ENCODE data around the gene CLPX.

DNA sequence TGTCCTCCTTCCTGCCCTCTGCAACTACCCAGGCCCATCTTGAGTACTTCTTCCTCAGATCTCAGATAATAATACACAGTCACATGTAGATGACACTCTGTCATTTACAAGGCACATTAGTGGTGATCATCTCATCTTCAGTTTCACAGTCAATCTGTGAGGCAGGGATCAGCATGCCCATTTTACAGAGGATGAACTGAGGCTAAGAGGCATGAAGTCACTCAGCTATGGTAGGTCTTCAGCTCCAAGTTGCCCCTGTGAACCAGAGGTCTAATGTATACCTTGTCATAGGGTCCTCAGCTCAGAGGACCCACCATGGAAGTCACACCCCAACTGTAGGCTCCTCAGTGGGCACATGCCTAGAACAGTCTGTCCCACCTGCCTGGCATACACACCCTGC is 30.4 kb upstream of the CLPX start:
- TF ChIP-seq, protein P1, sequence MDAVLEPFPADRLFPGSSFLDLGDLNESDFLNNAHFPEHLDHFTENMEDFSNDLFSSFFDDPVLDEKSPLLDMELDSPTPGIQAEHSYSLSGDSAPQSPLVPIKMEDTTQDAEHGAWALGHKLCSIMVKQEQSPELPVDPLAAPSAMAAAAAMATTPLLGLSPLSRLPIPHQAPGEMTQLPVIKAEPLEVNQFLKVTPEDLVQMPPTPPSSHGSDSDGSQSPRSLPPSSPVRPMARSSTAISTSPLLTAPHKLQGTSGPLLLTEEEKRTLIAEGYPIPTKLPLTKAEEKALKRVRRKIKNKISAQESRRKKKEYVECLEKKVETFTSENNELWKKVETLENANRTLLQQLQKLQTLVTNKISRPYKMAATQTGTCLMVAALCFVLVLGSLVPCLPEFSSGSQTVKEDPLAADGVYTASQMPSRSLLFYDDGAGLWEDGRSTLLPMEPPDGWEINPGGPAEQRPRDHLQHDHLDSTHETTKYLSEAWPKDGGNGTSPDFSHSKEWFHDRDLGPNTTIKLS (IDR thresholded peaks at IDR 0.05; ENCODE audit: borderline replicate concordance, low read depth), result no peak
- TF ChIP-seq STAT5B (CRISPR knock-in tag; IDR thresholded peaks at IDR 0.05) (no peak), POLR2AphosphoS5 (IDR thresholded peaks at IDR 0.05; ENCODE audit: control insufficient read depth, insufficient read depth, low read depth, low read length) (no peak), NFIC (IDR thresholded peaks at IDR 0.05) (no peak), MYC (IDR thresholded peaks at IDR 0.05; ENCODE audit: low read depth, low read length) (no peak), MYC (CRISPR knock-in tag; IDR thresholded peaks at IDR 0.05; ENCODE audit: borderline replicate concordance, low read depth) (no peak), FOXM1 (IDR thresholded peaks at IDR 0.05; ENCODE audit: low read depth) (no peak), FOXM1 (CRISPR knock-in tag; IDR thresholded peaks at IDR 0.05; ENCODE audit: low read depth) (no peak), NFRKB (IDR thresholded peaks at IDR 0.05; ENCODE audit: low read depth) (no peak), TFAM (CRISPR knock-in tag; conservative IDR thresholded peaks at IDR 0.05) (no peak), LEF1 (IDR thresholded peaks at IDR 0.05) (no peak), RFX5 (IDR thresholded peaks at IDR 0.05; ENCODE audit: low read depth, low read length) (no peak), MCM2 (IDR thresholded peaks at IDR 0.05; ENCODE audit: low read depth) (no peak), NFE2L1 (tag; IDR thresholded peaks at IDR 0.05; ENCODE audit: borderline replicate concordance, low read depth) (no peak)
- TF ChIP-seq, protein P2, sequence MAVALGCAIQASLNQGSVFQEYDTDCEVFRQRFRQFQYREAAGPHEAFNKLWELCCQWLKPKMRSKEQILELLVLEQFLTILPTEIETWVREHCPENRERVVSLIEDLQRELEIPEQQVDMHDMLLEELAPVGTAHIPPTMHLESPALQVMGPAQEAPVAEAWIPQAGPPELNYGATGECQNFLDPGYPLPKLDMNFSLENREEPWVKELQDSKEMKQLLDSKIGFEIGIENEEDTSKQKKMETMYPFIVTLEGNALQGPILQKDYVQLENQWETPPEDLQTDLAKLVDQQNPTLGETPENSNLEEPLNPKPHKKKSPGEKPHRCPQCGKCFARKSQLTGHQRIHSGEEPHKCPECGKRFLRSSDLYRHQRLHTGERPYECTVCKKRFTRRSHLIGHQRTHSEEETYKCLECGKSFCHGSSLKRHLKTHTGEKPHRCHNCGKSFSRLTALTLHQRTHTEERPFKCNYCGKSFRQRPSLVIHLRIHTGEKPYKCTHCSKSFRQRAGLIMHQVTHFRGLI (CRISPR knock-in tag; IDR thresholded peaks at IDR 0.05), result no peak
- TF ChIP-seq, protein P3, sequence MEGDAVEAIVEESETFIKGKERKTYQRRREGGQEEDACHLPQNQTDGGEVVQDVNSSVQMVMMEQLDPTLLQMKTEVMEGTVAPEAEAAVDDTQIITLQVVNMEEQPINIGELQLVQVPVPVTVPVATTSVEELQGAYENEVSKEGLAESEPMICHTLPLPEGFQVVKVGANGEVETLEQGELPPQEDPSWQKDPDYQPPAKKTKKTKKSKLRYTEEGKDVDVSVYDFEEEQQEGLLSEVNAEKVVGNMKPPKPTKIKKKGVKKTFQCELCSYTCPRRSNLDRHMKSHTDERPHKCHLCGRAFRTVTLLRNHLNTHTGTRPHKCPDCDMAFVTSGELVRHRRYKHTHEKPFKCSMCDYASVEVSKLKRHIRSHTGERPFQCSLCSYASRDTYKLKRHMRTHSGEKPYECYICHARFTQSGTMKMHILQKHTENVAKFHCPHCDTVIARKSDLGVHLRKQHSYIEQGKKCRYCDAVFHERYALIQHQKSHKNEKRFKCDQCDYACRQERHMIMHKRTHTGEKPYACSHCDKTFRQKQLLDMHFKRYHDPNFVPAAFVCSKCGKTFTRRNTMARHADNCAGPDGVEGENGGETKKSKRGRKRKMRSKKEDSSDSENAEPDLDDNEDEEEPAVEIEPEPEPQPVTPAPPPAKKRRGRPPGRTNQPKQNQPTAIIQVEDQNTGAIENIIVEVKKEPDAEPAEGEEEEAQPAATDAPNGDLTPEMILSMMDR (IDR thresholded peaks at IDR 0.05 in 2 of 3, conservative IDR thresholded peaks at IDR 0.05 in 1 of 3; ENCODE audit: insufficient read depth in 2 of 3, low read depth in 1 of 3, low read length in 3 of 3), result no peak

Measured in K562 (cell line).